AG08395 (cell line): ENCODE measurements around the gene FGD5.

ENCODE experiments used
- DNase-seq: peaks from one replicate; pipeline ENCODE4 v3.0.0; 2012; ENCODE audit warnings: mixed read lengths, low spot score

The FGD5 gene

GRCh38 chr3:14824646-14825045 is 5.9 kb downstream of the FGD5 start:
- no peak for DNase-seq

GRCh38 chr3:14826069-14826468 is 7.3 kb downstream of the FGD5 start:
- DNase-seq = no peak

- no peak for DNase-seq
These were observed 9.0 kb downstream of the FGD5 start for GRCh38 chr3:14827776-14828175.

- DNase-seq = no peak
These were observed 11.0 kb downstream of the FGD5 start for GRCh38 chr3:14829811-14830210.

GRCh38 chr3:14831916-14832450 is 13.2 kb downstream of the FGD5 start:
- DNase-seq = no peak

GRCh38 chr3:14832975-14833722 is 14.4 kb downstream of the FGD5 start:
- DNase-seq = no peak

- DNase-seq = no peak
These were observed 15.4 kb downstream of the FGD5 start for GRCh38 chr3:14834121-14834520.

- DNase-seq = no peak
These were observed 16.2 kb downstream of the FGD5 start for GRCh38 chr3:14834807-14835466.

- DNase-seq = no peak
These were observed 17.3 kb downstream of the FGD5 start for GRCh38 chr3:14836049-14836468.

- no peak for DNase-seq
These were observed 18.6 kb downstream of the FGD5 start for GRCh38 chr3:14837186-14837877.

- no peak for DNase-seq
These were observed 19.1 kb downstream of the FGD5 start for GRCh38 chr3:14837878-14838258.

- no peak for DNase-seq
These were observed 20.5 kb downstream of the FGD5 start for GRCh38 chr3:14839236-14839635.

GRCh38 chr3:14841836-14842235 is 23.1 kb downstream of the FGD5 start:
- DNase-seq = no peak

- no peak for DNase-seq
These were observed 23.5 kb downstream of the FGD5 start for GRCh38 chr3:14842277-14842676.

- DNase-seq = no peak
These were observed 24.6 kb downstream of the FGD5 start for GRCh38 chr3:14843321-14843720.

GRCh38 chr3:14844386-14845170 is 25.8 kb downstream of the FGD5 start:
- DNase-seq = no peak

GRCh38 chr3:14845180-14845579 is 26.4 kb downstream of the FGD5 start:
- no peak for DNase-seq

- no peak for DNase-seq
These were observed 27.1 kb downstream of the FGD5 start for GRCh38 chr3:14845826-14846225.

GRCh38 chr3:14846226-14846880 is 27.6 kb downstream of the FGD5 start:
- no peak for DNase-seq

GRCh38 chr3:14847613-14848541 is 29.1 kb downstream of the FGD5 start:
- no peak for DNase-seq
